Type B pancreatic cell (in vitro differentiated cells): ENCODE measurements around the gene KCNMB1. TPM values are rescaled to one million over a fixed set of nuclear protein-coding genes. Genes with fewer than 3 reads are reported as not detected.

Experiments used
- DNase-seq: peaks from one replicate; pipeline ENCODE4 v3.0.0; 2021; ENCODE audit warnings: mixed read lengths; ENCODE audit not compliant: unreplicated experiment; ENCODE audit errors: extremely low spot score
- H3K27ac Mint-ChIP-seq: 2 replicates; pipeline ENCODE4 v1.8.0; 2021; ENCODE audit warnings: mild to moderate bottlenecking, mixed read lengths
- H3K27me3 Mint-ChIP-seq: 2 replicates; pipeline ENCODE4 v1.8.0; 2021; ENCODE audit warnings: mixed read lengths
- H3K36me3 Mint-ChIP-seq: 2 replicates; pipeline ENCODE4 v1.8.0; 2021; ENCODE audit warnings: mixed read lengths
- H3K4me1 Mint-ChIP-seq: one replicate; pipeline ENCODE4 v1.8.0; 2021; ENCODE audit warnings: mixed read lengths; ENCODE audit not compliant: unreplicated experiment
- H3K4me3 Mint-ChIP-seq: 2 replicates; pipeline ENCODE4 v1.8.0; 2021; ENCODE audit warnings: mild to moderate bottlenecking, mixed read lengths
- H3K9me3 Mint-ChIP-seq: 2 replicates; pipeline ENCODE4 v1.8.0; 2021; ENCODE audit warnings: mixed read lengths
- total RNA-seq: library from RNA; stranded (reverse); gene quantifications from 2 replicates; pipeline ENCODE4 v1.2.1, GENCODE V29; 2021; ENCODE audit warnings: low replicate concordance
- TF ChIP-seq, protein P1 (sequence below): fragments of 200-600 bp; sonication (generic); conservative IDR thresholded peaks from 2 replicates; pipeline ENCODE4 v1.5.0; 2021; ENCODE audit warnings: antibody characterized with exemption, mild to moderate bottlenecking

KCNMB1 gene
- total RNA-seq, 1 donor from 2014 or later, result 0.34 TPM

GRCh38 chr5:170366276-170366675, 22.9 kb downstream of the KCNMB1 start:
- TF ChIP-seq, protein P1, sequence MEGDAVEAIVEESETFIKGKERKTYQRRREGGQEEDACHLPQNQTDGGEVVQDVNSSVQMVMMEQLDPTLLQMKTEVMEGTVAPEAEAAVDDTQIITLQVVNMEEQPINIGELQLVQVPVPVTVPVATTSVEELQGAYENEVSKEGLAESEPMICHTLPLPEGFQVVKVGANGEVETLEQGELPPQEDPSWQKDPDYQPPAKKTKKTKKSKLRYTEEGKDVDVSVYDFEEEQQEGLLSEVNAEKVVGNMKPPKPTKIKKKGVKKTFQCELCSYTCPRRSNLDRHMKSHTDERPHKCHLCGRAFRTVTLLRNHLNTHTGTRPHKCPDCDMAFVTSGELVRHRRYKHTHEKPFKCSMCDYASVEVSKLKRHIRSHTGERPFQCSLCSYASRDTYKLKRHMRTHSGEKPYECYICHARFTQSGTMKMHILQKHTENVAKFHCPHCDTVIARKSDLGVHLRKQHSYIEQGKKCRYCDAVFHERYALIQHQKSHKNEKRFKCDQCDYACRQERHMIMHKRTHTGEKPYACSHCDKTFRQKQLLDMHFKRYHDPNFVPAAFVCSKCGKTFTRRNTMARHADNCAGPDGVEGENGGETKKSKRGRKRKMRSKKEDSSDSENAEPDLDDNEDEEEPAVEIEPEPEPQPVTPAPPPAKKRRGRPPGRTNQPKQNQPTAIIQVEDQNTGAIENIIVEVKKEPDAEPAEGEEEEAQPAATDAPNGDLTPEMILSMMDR, result no peak
- H3K4me3 Mint-ChIP-seq, result no peak overlapping the region
- H3K9me3 Mint-ChIP-seq, result no peaks in the 10 kb centered on the region
- H3K36me3 Mint-ChIP-seq, result no peaks in the 10 kb centered on the region
- peaks cover 5% of the 10 kb centered on the region for H3K27me3 Mint-ChIP-seq
- no peak for DNase-seq
- H3K27ac Mint-ChIP-seq, result no peak overlapping the region
- peaks cover 24% of the 10 kb centered on the region for H3K4me1 Mint-ChIP-seq

- no peak for DNase-seq
- H3K27ac Mint-ChIP-seq, result no peak overlapping the region
- H3K36me3 Mint-ChIP-seq, result no peaks in the 10 kb centered on the region
- H3K9me3 Mint-ChIP-seq, result no peaks in the 10 kb centered on the region
- H3K27me3 Mint-ChIP-seq, result peaks cover 5% of the 10 kb centered on the region
- TF ChIP-seq, protein P1, result no peak
- peaks cover 23% of the 10 kb centered on the region for H3K4me1 Mint-ChIP-seq
- no peak overlapping the region for H3K4me3 Mint-ChIP-seq
Measured at GRCh38 chr5:170365831-170366230, 23.3 kb downstream of the KCNMB1 start.

GRCh38 chr5:170365011-170365410, 24.2 kb downstream of the KCNMB1 start:
- Mint-ChIP-seq H3K36me3 (no peaks in the 10 kb centered on the region), H3K27me3 (peaks cover 2% of the 10 kb centered on the region), H3K4me3 (no peak overlapping the region), H3K4me1 (peaks cover 15% of the 10 kb centered on the region), H3K9me3 (no peaks in the 10 kb centered on the region), H3K27ac (no peak overlapping the region)
- TF ChIP-seq, protein P1, result no peak
- no peak for DNase-seq

GRCh38 chr5:170363671-170364070, 25.5 kb downstream of the KCNMB1 start:
- no peak overlapping the region for H3K4me3 Mint-ChIP-seq
- H3K9me3 Mint-ChIP-seq, result no peaks in the 10 kb centered on the region
- TF ChIP-seq, protein P1, result no peak
- DNase-seq, result no peak
- H3K27me3 Mint-ChIP-seq, result no peaks in the 10 kb centered on the region
- H3K4me1 Mint-ChIP-seq, result peaks cover 16% of the 10 kb centered on the region
- H3K36me3 Mint-ChIP-seq, result no peaks in the 10 kb centered on the region
- no peak overlapping the region for H3K27ac Mint-ChIP-seq

- Mint-ChIP-seq H3K9me3 (no peaks in the 10 kb centered on the region), H3K27ac (no peak overlapping the region), H3K4me3 (no peak overlapping the region), H3K27me3 (no peaks in the 10 kb centered on the region), H3K36me3 (no peaks in the 10 kb centered on the region), H3K4me1 (peaks cover 23% of the 10 kb centered on the region)
- TF ChIP-seq, protein P1, result no peak
- DNase-seq, result no peak
Measured at GRCh38 chr5:170362656-170363055, 26.5 kb downstream of the KCNMB1 start.

GRCh38 chr5:170362102-170362501, 27.1 kb downstream of the KCNMB1 start:
- TF ChIP-seq, protein P1, result no peak
- Mint-ChIP-seq H3K27me3 (no peaks in the 10 kb centered on the region), H3K9me3 (no peaks in the 10 kb centered on the region), H3K4me1 (peaks cover 23% of the 10 kb centered on the region), H3K4me3 (no peak overlapping the region), H3K36me3 (no peaks in the 10 kb centered on the region), H3K27ac (no peak overlapping the region)
- no peak for DNase-seq
